SH-SY5Y (cell line): ENCODE measurements around the gene CEMIP.

Source experiments
- GATA2 ChIP-seq: IDR thresholded peaks from 2 replicates; pipeline ENCODE4 v1.6.1; 2011; ENCODE audit warnings: mild to moderate bottlenecking, low read depth, low read length
- GATA3 ChIP-seq: IDR thresholded peaks from 2 replicates; pipeline ENCODE4 v1.6.1; 2011; ENCODE audit warnings: low read depth, mild to moderate bottlenecking, low read length, moderate library complexity

GRCh38 chr15:80758130-80758745 is 20.9 kb upstream of the CEMIP start:
- TF ChIP-seq GATA2 (no peak), GATA3 (no peak)
